ENCODE results near the gene SLC16A2. TPM values are rescaled to one million over a fixed set of nuclear protein-coding genes. Genes with fewer than 3 reads are reported as not detected.

The SLC16A2 gene
- total RNA-seq, 1 donor from 2014 or later, result 14.8 TPM

- Mint-ChIP-seq H3K36me3 (no peaks in the 10 kb centered on the region), H3K27me3 (ENCODE audit: low read depth) (no peaks in the 10 kb centered on the region), H3K4me1 (peaks cover 3% of the 10 kb centered on the region), H3K9me3 (peaks cover 35% of the 10 kb centered on the region), H3K4me3 (no peak overlapping the region), H3K27ac (no peak overlapping the region)
- TF ChIP-seq CTCF (IDR thresholded peaks at IDR 0.05; ENCODE audit: unreplicated experiment), result no peak
- DNase-seq (ENCODE audit: low spot score in 2 of 2, unreplicated experiment in 2 of 2), result no peak
Observed at GRCh38 chrX:74506317-74507115, 85.2 kb downstream of the SLC16A2 start.

- H3K27me3 Mint-ChIP-seq (ENCODE audit: low read depth), result no peaks in the 10 kb centered on the region
- no peak for TF ChIP-seq CTCF (IDR thresholded peaks at IDR 0.05; ENCODE audit: unreplicated experiment)
- H3K36me3 Mint-ChIP-seq, result no peaks in the 10 kb centered on the region
- no peak for DNase-seq (ENCODE audit: low spot score in 2 of 2, unreplicated experiment in 2 of 2)
- H3K27ac Mint-ChIP-seq, result no peak overlapping the region
- peaks cover 3% of the 10 kb centered on the region for H3K4me1 Mint-ChIP-seq
- no peak overlapping the region for H3K4me3 Mint-ChIP-seq
- H3K9me3 Mint-ChIP-seq, result peaks cover 37% of the 10 kb centered on the region
Observed at GRCh38 chrX:74507191-74507590, 85.9 kb downstream of the SLC16A2 start.

GRCh38 chrX:74509989-74510388 lies 88.7 kb downstream of the SLC16A2 start:
- DNase-seq (ENCODE audit: low spot score in 2 of 2, unreplicated experiment in 2 of 2), result no peak
- Mint-ChIP-seq H3K4me3 (no peak overlapping the region), H3K27me3 (ENCODE audit: low read depth) (no peaks in the 10 kb centered on the region), H3K27ac (no peak overlapping the region), H3K36me3 (no peaks in the 10 kb centered on the region), H3K9me3 (peaks cover 38% of the 10 kb centered on the region), H3K4me1 (peaks cover 3% of the 10 kb centered on the region)
- no peak for TF ChIP-seq CTCF (IDR thresholded peaks at IDR 0.05; ENCODE audit: unreplicated experiment)

GRCh38 chrX:74510401-74510800 lies 89.1 kb downstream of the SLC16A2 start:
- Mint-ChIP-seq H3K27ac (no peak overlapping the region), H3K4me1 (peaks cover under 1% of the 10 kb centered on the region), H3K36me3 (no peaks in the 10 kb centered on the region), H3K9me3 (peaks cover 42% of the 10 kb centered on the region), H3K4me3 (no peak overlapping the region), H3K27me3 (ENCODE audit: low read depth) (no peaks in the 10 kb centered on the region)
- no peak for TF ChIP-seq CTCF (IDR thresholded peaks at IDR 0.05; ENCODE audit: unreplicated experiment)
- DNase-seq (ENCODE audit: low spot score in 2 of 2, unreplicated experiment in 2 of 2), result no peak

- no peaks in the 10 kb centered on the region for H3K4me1 Mint-ChIP-seq
- no peaks in the 10 kb centered on the region for H3K27me3 Mint-ChIP-seq (ENCODE audit: low read depth)
- no peak overlapping the region for H3K27ac Mint-ChIP-seq
- H3K36me3 Mint-ChIP-seq, result peaks cover 3% of the 10 kb centered on the region
- DNase-seq (ENCODE audit: low spot score in 2 of 2, unreplicated experiment in 2 of 2), result no peak
- no peak overlapping the region for H3K4me3 Mint-ChIP-seq
- TF ChIP-seq CTCF (IDR thresholded peaks at IDR 0.05; ENCODE audit: unreplicated experiment), result no peak
- H3K9me3 Mint-ChIP-seq, result peaks cover 49% of the 10 kb centered on the region
Observed at GRCh38 chrX:74511704-74512103, 90.4 kb downstream of the SLC16A2 start.

All from mesothelial cell of epicardium (in vitro differentiated cells).